GM18951 (cell line): ENCODE results near the gene ZHX3.
"Not testable (repeated sequence)": the region's sequence is repeated elsewhere in the genome, so short reads cannot be mapped to it uniquely, and the experiment has no call there.

Experiments
- POLR2A ChIP-seq: IDR thresholded peaks from 4 replicates; pipeline ENCODE4 v1.6.1; 2011; ENCODE audit warnings: mild to moderate bottlenecking; ENCODE audit not compliant: insufficient read length, insufficient read depth; ENCODE audit errors: extremely low read depth
- in situ Hi-C: fragments of 300-500 bp; cut with MboI; formaldehyde crosslinking; loops from one replicate; pipeline ENCODE4 v1.12.0; 2022; ENCODE audit warnings: low sequenced_read_pairs, mixed read lengths, inconsistent platforms; ENCODE audit not compliant: unreplicated experiment

Gene ZHX3

DNA sequence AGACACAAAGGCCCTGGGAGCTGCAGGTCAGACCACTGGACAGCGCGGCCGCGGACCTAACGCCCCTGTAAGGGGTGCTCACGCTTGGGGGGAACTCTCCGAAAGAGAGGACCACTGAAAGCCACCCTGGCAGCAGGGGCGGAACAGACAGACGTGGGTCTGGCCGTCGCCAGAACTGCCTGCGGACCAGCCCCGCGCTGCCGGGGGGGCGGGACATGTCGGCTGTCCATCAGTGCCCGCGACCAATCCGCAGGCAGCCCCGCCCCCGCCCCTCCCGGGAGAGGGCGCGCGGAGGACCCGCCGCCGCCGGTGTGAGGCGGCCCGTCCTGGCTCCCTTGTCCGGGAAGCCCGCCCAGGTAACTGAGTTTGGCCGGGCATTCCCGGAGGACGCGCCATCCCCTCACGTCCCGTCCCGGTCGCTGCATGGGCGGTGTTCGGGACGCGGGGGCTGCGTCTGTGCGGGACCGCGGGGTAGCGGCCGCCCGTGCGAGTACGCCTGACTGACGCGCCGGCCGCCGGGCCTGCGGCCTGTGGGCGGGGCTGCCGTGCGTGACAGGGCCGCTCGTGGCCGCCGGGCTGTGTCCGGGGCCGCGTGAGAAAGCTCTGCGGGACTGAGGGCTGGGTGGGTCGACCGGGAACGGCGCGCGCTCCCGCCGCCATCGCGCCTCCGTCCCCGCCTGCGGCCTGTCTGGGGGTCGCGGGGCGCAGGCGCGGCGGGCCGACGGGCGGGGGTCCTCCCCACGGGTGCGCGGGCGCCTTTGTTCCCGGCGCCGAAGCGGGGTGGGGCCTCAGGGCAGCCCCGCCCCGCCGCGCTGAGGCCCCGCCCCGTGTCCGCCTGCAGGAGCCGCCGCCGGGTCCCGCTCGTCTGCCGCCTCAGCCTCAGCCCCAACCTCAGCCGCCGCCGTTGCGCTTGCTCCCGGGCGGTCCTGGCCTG lies 180.6 kb downstream of the ZHX3 start, which contains the start of gene PLCG1:
TSS of gene PLCG1 (plus strand) at position 864 of the 934 bp plus-strand sequence. CDS start 99 bp downstream, outside the sequence.
- in situ Hi-C loops = no loop called here
- TF ChIP-seq POLR2A = peak; percentile 72

DNA sequence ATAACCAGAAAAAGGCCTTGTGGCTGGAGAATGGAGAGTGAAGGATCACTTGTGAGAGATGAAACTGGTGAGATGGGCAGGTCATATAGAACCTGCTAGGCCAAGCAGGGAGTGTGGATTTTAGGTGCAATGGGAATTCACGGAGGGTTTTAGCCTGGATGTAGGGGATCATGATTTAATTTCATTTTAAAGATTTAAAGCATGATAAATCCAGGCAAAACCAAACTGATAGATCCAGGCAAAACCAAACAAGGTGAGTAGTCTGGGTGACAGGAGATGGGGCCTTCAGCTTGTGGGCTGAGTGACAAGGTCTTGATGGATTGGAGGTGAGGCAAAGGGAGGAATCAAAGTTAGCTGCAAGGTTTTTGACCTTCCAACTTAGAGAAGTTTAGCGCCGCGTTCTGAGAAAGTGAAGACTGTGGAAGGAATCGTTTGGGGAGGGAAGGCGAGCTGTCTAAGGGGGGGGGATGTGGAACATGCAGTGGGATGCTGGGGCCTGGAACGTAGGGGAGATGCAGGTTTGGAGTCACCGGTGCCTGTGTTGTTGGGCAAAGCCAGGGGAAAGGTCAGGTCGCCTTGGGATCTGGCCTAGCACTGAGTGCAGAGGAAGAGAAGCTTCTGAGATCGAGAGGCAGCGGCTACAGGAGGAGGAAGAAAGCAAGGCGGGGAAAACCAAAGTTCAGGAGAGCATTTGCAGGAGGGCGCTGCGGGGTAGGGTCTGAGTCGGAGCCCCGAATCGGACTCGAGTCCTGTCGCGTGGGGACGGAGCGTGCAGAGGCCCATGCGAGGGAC lies 181.4 kb downstream of the ZHX3 start:
- in situ Hi-C loops = no loop called here

GRCh38 chr20:41135187-41135887 lies 182.2 kb downstream of the ZHX3 start:
- no peak for TF ChIP-seq POLR2A

More for the DNA sequence above, 181.4 kb downstream of the ZHX3 start:
- TF ChIP-seq POLR2A = no peak

GRCh38 chr20:41134362-41135186 lies 183.0 kb downstream of the ZHX3 start:
- in situ Hi-C loops = no loop called here
- no peak for TF ChIP-seq POLR2A

More at GRCh38 chr20:41135187-41135887, 182.2 kb downstream of the ZHX3 start:
- in situ Hi-C loops = no loop called here

DNA sequence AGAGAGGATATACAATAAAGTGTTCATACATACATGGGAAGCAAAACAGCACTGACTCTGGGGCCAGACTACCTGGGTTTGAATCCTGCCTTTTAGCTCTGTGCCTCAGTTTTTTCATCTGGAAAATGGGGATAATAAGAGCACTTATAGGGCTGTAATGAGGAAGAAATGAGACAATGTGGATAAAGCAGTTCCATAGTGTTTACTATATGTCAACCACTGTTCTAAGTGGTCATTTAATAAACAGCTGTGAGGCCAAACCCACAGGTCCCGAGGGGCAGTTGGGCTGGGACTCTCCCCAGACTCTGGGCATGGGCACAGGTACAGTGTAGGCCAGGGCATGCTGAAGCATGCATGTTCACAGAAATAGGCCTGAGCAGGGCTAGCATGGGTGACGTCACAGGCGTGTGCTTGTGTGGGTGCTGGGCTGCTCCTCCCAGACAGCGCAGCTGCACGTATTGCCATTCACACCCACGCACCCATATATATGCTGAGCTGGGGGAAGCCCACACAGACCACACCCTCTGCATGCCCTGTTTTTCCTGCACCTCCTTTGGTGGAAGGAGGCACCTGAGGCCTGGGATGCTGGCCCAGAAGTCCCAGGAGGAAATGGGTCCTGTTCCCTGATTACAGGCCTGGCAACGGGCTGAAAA lies 183.7 kb downstream of the ZHX3 start:
- TF ChIP-seq POLR2A = no peak
- in situ Hi-C loops = no loop called here

- in situ Hi-C loops = not testable (repeated sequence)
These were observed 185.1 kb downstream of the ZHX3 start for GRCh38 chr20:41132388-41132775.

GRCh38 chr20:41131594-41132387 lies 185.7 kb downstream of the ZHX3 start:
- TF ChIP-seq POLR2A = no peak
- in situ Hi-C loops = no loop called here
